Limb (tissue), 2 donors: ENCODE data around the gene TRIM33.
A peak's percentile ranks its signal among the peaks of the same experiment; 100 is the strongest.

Experiments used
- DNase-seq, 2 donors: peaks; one replicate each; pipeline ENCODE4 v3.0.0-alpha.2; 2016; ENCODE audit errors: extremely low spot score in 2 of 2

The TRIM33 gene

DNA sequence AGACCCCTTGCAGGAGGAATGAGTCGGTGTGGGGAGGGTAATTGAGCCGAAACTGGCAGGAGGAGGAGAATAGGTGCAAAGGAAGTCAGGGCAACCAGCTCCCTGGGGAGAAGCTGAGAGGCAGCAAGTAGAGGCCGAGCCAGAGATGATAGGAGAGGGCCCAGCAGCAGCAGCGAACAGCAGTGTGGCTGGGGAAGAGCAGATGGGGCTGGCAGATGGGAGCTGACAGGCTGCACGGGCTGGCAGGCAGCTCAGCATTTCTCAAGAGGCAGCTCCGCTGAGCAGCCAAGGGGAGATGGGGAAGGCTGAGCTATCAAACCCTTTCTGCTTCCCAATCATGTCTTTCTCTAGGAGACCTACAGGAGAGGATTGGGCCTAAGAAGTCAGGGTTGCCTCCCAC lies 158.2 kb downstream of the TRIM33 start:
- DNase-seq = peak in 1 of 2 donors; percentile 53

DNA sequence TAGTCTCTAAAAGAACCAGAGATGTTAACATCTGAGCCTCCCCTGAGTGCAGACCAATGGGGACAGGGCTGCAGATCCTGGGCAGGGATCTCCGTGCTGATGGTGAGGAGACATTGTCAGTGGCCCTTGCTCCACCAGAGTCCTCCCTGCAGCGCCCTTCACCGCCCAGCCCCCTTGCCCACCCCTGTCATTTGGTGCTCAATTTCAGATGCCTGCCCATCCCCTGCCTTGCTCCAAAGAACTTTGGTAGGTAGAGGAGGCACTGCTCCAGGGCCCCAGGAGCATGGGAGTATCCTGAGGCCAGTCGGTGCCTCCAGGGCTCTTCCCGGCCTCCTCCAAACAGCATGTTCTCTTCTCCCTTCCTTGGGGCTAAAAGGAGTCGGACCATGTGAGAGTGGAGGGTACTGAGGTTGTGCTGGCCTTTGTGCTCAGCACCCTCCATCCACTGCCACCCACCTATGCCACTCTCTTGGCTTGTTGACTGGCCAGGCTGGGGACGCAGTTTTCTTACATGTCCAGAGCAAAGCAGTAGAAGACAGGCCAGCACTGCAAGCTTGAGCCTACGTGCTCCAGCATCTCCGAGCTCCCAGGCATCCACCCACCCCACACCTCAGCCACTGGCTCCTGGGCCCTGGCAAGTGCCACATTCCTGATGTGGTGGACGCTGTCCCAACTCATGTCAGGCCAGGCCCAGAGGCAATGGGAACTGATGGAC lies 160.1 kb downstream of the TRIM33 start:
- no peak for DNase-seq

DNA sequence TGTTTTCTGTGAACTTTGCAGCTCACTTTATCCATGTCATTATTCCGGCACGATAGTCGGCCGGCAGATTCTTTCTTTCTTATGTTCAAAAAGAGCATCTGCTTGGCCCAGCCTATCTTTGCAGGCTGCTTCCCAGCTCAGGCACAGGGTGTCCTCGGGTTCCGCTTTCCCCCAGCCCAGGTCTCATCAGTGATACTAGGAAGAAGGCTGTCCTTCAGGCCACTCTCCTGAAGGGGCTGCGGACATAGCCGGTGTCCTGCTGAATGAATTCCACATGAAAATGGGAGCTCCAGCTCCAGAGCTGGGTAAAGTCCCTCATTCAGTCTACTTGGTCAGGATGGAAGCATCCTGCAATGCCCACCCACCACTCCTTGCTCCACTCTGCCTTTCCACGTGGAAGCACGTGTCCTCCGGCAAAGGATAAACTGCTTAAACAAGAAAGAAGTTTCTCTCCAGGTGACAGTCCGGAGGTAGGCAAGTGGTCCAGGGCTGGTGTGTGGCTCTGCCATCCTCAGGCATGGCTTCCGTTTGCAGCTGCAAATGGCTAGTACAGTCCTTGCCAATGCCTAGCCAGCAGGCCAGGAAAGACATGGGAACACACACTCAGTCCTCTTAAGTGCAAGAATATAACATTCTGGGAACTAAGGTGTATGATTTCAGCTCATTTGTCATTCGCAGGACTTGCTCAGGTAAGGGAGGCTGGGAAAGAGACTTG lies 161.0 kb downstream of the TRIM33 start:
- no peak for DNase-seq

DNA sequence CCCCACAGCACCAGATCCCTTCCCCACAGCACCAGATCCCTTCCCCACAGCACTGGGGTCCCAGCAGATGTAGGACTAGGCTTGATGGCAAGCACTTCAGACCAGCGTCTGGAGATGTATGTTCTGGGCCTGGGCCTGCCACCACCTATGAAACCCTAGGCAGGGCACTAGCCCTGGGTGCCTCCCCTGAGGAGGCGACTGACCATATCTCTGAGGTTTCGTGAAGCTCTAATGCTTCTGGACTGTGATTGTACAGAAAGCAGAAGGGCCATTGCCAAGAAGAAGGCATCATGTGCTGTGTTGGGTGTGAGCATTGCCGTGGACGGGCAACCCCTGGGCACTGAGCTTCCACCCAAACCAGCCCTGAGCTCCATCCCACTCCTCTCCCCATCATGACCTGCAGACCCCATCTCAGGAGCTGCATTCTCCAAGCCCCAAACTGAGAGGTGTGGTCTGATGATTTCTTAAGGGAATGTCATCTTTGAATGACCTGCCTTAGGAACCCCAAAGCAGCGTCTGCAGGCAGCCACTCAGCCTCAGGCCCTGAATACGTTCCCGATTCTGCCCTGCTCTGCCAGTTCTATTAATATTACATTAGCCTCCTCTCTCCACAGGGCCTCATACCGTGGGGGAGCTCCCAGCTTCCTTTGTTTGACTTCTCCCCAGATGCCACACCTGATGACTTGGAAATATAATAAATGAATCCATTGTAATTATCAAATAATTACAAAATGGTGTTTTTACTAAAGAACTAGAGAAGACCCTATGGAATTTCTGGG lies 163.4 kb downstream of the TRIM33 start:
- no peak for DNase-seq

DNA sequence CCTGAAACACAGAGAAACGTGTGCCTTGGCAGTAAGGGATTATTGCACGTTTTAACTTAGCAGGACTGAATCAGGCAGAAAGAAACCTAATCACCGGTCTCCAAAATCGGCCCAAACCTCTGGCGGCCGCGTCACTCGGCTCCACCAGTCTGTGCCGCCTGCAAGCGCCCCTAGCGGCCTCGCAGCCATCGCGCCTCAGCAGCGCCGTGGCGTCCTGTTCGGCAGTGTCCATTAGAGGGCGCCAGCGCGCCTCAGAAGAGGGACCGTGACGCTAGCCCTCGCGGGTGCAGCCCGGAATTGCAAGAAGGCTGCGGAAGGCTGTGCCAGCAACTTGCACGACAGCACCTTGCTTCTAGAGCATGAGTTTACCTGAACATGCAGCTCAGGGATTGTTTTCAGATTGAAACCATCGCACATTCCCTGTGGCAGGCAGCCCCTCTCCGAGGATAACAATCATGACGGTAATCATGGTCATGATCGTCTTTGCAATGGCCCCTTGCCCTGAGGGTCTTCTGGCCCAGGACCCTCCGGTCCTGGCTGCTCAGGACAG lies 164.4 kb downstream of the TRIM33 start:
- DNase-seq = peak; percentile 97 to 99

DNA sequence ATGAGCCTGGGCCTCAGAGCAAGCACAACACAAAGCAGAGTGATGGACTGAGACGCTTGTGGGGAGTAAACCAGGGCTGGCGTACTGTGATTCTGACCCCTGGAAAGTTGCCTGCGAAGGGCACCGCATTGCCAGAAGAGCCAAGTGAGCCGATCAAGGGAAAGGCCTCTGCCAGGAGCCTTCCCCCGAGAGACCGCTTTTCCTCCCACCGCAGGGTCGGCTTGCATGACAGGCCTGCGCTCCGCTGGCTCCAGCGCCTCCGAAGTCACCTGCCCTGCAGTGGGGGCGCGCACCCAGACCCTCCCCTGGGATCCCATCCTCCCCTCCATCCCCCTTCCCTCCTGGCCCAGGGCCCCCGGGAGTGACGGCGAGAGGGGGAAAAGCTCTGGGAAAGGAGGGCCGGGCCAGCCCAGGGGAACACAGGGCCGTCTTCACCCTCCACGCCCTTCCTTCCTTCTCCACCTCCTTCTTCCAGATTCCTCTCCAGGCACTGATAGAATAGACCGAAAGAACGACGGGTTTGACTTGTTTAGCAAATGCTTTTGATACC lies 165.0 kb downstream of the TRIM33 start:
- DNase-seq = no peak

DNA sequence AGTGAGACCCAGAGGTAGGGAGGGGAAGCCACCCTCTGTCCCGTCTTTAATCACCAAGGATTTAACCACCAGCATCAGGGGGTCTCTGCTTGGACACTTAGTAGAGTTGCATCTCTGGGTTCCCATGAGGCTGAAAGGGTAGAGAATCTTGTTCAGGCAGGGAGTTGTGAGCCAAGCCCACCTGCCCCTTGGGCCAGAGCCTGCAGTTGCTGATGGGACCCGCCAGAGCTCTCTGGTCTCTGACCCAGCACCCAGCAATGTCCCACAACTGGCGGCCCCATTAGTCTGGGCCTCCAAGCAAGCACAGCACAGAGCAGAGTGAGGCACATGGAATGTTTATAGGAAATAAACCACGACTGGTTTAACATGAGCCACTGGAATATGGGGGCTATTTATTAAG lies 166.3 kb downstream of the TRIM33 start:
- DNase-seq = no peak
